OCI-LY7 (cell line): ENCODE results near the gene UNC79. TPM values are rescaled to one million over a fixed set of nuclear protein-coding genes. Genes with fewer than 3 reads are reported as not detected.
"Not testable (repeated sequence)": the region's sequence is repeated elsewhere in the genome, so short reads cannot be mapped to it uniquely, and the experiment has no call there.

Source experiments
- Bru-seq: library from RNA; stranded (reverse); fragments of 400-500 nt; gene quantifications from one replicate; lab custom pipeline; 2021; lab: Mats Ljungman, UMichigan
- BruChase-seq, 2 experiments: library from RNA; stranded (reverse); fragments of 400-500 nt; gene quantifications; one replicate each; lab custom pipeline; 2021; lab: Mats Ljungman, UMichigan
- BruUV-seq: library from RNA; stranded (reverse); fragments of 400-500 nt; replicated peaks from 2 replicates; lab custom pipeline; 2021; lab: Mats Ljungman, UMichigan
- CTCF ChIA-PET: fragments of 300-600 bp; sonication (Branson Sonifier 250); formaldehyde crosslinking; loops from one replicate; lab custom pipeline; 2022; ENCODE audit warnings: antibody characterized with exemption; ENCODE audit not compliant: unreplicated experiment; lab: Charles Lee
- POLR2A ChIA-PET: fragments of 300-600 bp; sonication (Branson Sonifier 250); formaldehyde crosslinking; loops from one replicate; lab custom pipeline; 2022; ENCODE audit warnings: antibody characterized with exemption; lab: Charles Lee
- DNase-seq: peaks from one replicate; pipeline ENCODE4 v3.0.0-alpha.2; 2015; ENCODE audit warnings: low spot score
- H2AFZ ChIP-seq: fragments of 200-600 bp; sonication (generic), shearing (Covaris generic); 2 replicates; pipeline ENCODE4 v1.6.1; 2014; ENCODE audit warnings: mild to moderate bottlenecking, antibody characterized with exemption, low read length, moderate library complexity
- H3K27ac ChIP-seq: fragments of 200-600 bp; sonication (generic); 2 replicates; pipeline ENCODE4 v1.5.1; 2014; ENCODE audit warnings: mixed run types, low read depth, mild to moderate bottlenecking, moderate library complexity, low read length, inconsistent platforms; ENCODE audit not compliant: poor library complexity, severe bottlenecking
- H3K36me3 ChIP-seq: fragments of 200-600 bp; sonication (generic); 2 replicates; pipeline ENCODE4 v1.6.1; 2014; ENCODE audit warnings: mild to moderate bottlenecking, antibody characterized with exemption, low read length, moderate library complexity, mixed read lengths; ENCODE audit not compliant: insufficient read depth
- H3K4me1 ChIP-seq: fragments of 200-600 bp; sonication (generic); 2 replicates; pipeline ENCODE4 v1.5.1; 2014; ENCODE audit warnings: mild to moderate bottlenecking, low read length; ENCODE audit not compliant: insufficient read depth, poor library complexity, severe bottlenecking
- H3K4me2 ChIP-seq: fragments of 200-600 bp; sonication (generic); 2 replicates; pipeline ENCODE4 v1.6.1; 2014; ENCODE audit warnings: mild to moderate bottlenecking, low read length
- H3K4me3 ChIP-seq: fragments of 200-600 bp; sonication (generic); 2 replicates; pipeline ENCODE4 v1.5.1; 2014; ENCODE audit warnings: mild to moderate bottlenecking, low read depth, low read length; ENCODE audit not compliant: poor library complexity, severe bottlenecking
- H3K79me2 ChIP-seq: fragments of 200-600 bp; sonication (generic); 2 replicates; pipeline ENCODE4 v1.6.1; 2016; ENCODE audit warnings: low read depth, mild to moderate bottlenecking, low read length, moderate library complexity, mixed read lengths; ENCODE audit not compliant: insufficient read depth
- H3K9me2 ChIP-seq: fragments of 200-600 bp; sonication (generic); 2 replicates; pipeline ENCODE4 v1.6.1; 2016; ENCODE audit warnings: mild to moderate bottlenecking, low read length, mixed read lengths; ENCODE audit not compliant: insufficient read depth
- H3K9me3 ChIP-seq: fragments of 200-600 bp; sonication (generic); 2 replicates; pipeline ENCODE4 v1.6.1; 2014; ENCODE audit warnings: mild to moderate bottlenecking, mixed run types, low read length, mixed read lengths
- H4K20me1 ChIP-seq: fragments of 200-600 bp; sonication (generic); 2 replicates; pipeline ENCODE4 v1.6.1; 2014; ENCODE audit warnings: mild to moderate bottlenecking, antibody characterized with exemption, low read length, moderate library complexity, mixed read lengths; ENCODE audit not compliant: insufficient read depth
- CTCF ChIP-seq: fragments of 200-600 bp; sonication (generic); conservative IDR thresholded peaks from 2 replicates; pipeline ENCODE4 v1.5.1; 2014; ENCODE audit warnings: mild to moderate bottlenecking, antibody characterized with exemption, low read length, moderate library complexity, mixed read lengths
- EZH2phosphoT487 ChIP-seq: fragments of 200-600 bp; sonication (generic); IDR thresholded peaks from 2 replicates; pipeline ENCODE4 v1.6.1; 2018; ENCODE audit warnings: low read depth, borderline replicate concordance, mild to moderate bottlenecking, mixed run types, antibody characterized with exemption, low read length, moderate library complexity, mixed read lengths
- intact Hi-C: fragments of 100-400 bp; cut with micrococcal nuclease; formaldehyde crosslinking; loops from one replicate; pipeline ENCODE4 v1.10.0; 2022; ENCODE audit not compliant: unreplicated experiment
- long read RNA-seq: library from polyadenylated mRNA; stranded (forward); transcript quantifications from one replicate; pipeline ENCODE4 v2.0.0, GENCODE V29; 2022
- total RNA-seq, 2 experiments: library from RNA; depleted of rRNA in 1 of 2; stranded (reverse); fragments of >200 nt in 1 of 2; shearing (Covaris generic) in 1 of 2; gene quantifications; 2 replicates each; pipeline ENCODE4 v1.2.3, GENCODE V29; 2014 to 2022

The UNC79 gene
- total RNA-seq (2014; rRNA removed; shearing (Covaris generic)) (0.08 and 0.19 TPM in 2 replicates), total RNA-seq (2022) (0.09 and 0.17 TPM in 2 replicates), Bru-seq, nascent RNA (percentile 20 among the genes with signal in this experiment), BruChase-seq, experiment 1, labeled RNA remaining after a 6-hour chase (percentile 18 among the genes with signal in this experiment), BruChase-seq, experiment 2, labeled RNA remaining after a 2-hour chase (percentile 18 among the genes with signal in this experiment)
- long read RNA-seq, partial matches to known transcripts: 0 of 6 reads
- long read RNA-seq, other reads (novel, unspliced or antisense): 6 of 6 reads

DNA sequence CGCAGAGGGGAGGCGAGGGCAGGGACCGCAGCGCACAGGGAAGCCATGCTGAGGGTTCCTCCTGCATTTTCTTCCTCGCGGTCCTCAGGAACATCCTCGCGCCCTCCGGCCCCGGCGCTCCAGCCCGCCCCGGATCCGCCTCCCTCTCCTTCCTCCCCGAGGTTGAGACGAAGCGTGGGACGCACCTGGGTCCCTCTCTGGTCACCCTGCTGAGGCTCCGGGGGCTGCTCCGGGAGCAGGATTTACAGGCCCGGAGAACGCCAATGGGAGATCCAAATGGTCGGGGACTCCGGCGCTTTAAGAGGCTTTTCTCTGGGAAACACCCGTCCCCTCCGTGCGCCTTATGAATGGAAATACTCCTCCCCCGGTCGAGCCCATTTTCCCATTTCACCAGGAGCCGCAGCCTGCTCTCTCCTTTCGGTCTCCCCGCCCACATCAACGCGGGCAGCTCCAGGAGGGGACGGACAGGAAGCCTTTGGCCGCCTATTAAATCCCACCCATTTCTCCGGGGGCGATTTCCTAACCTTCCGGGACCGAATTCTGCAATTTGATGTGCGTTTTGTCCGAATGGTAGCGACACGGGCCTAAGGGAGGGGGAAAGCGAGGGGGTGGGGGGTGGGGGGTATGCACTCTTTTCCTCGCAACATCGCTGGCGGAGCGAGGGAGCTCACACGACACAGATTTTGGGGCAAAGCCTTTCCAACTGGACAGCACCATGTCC, at the start of gene UNC79:
Gene UNC79, plus strand, starts transcription at position 625 of the 721 bp plus-strand sequence. Its CDS starts 91 bp downstream, at position 716.
- no peaks in the 10 kb centered on the region for H3K4me1 ChIP-seq
- POLR2A ChIA-PET: no interaction called here
- no peak for DNase-seq
- BruUV-seq: no TSS peak
- no peaks in the 10 kb centered on the region for H3K9me2 ChIP-seq
- H3K79me2 ChIP-seq: no peaks in the 10 kb centered on the region
- TF ChIP-seq EZH2phosphoT487: no peak
- TF ChIP-seq CTCF: no peak
- H3K36me3 ChIP-seq: no peaks in the 10 kb centered on the region
- H4K20me1 ChIP-seq: no peaks in the 10 kb centered on the region
- CTCF ChIA-PET: no interaction called here
- H3K9me3 ChIP-seq: no peaks in the 10 kb centered on the region
- H3K4me2 ChIP-seq: no peak within 1 kb of the TSS
- H3K27ac ChIP-seq: no peak within 1 kb of the TSS
- H2AFZ ChIP-seq: no peak within 1 kb of the TSS
- intact Hi-C loops: no loop called here
- no peak within 1 kb of the TSS for H3K4me3 ChIP-seq

GRCh38 chr14:93381644-93382043, 49.1 kb upstream of the UNC79 start:
- no peak overlapping the region for H2AFZ ChIP-seq
- H3K4me2 ChIP-seq: no peak overlapping the region
- no peaks in the 10 kb centered on the region for H4K20me1 ChIP-seq
- BruUV-seq: no TSS peak
- no peak for DNase-seq
- intact Hi-C loops: no loop called here
- no peaks in the 10 kb centered on the region for H3K9me2 ChIP-seq
- no peaks in the 10 kb centered on the region for H3K36me3 ChIP-seq
- TF ChIP-seq CTCF (no peak), EZH2phosphoT487 (no peak)
- no peaks in the 10 kb centered on the region for H3K9me3 ChIP-seq
- H3K27ac ChIP-seq: no peak overlapping the region
- no peaks in the 10 kb centered on the region for H3K79me2 ChIP-seq
- ChIA-PET CTCF (no interaction called here), POLR2A (interaction anchor here (0.5 kb wide), 1 partner anchor 64 kb away, joined by 4 read pairs; no protein-coding TSS in a partner anchor)
- no peak overlapping the region for H3K4me3 ChIP-seq
- no peaks in the 10 kb centered on the region for H3K4me1 ChIP-seq

GRCh38 chr14:93384256-93384655, 46.5 kb upstream of the UNC79 start:
- H3K27ac ChIP-seq, H3K9me3 ChIP-seq, H3K4me1 ChIP-seq, H2AFZ ChIP-seq, intact Hi-C loops, H4K20me1 ChIP-seq, BruUV-seq, H3K9me2 ChIP-seq, H3K4me3 ChIP-seq, H3K36me3 ChIP-seq, H3K4me2 ChIP-seq, H3K79me2 ChIP-seq, DNase-seq, CTCF ChIA-PET, POLR2A ChIA-PET: not testable (repeated sequence)
